ENCODE data around the gene BICD2.

Gene BICD2

GRCh38 chr9:92764988-92765936 is 629 bp upstream of the BICD2 start:
- Mint-ChIP-seq H3K36me3 (ENCODE audit: insufficient read depth) (peaks cover 20% of the 10 kb centered on the region), H3K4me1 (ENCODE audit: low read depth in 2 of 2) (peaks cover 42 to 47% of the 10 kb centered on the region in 2 donors), H3K27ac (peak overlapping the region; percentile 92 to 96), H3K9me3 (no peaks in the 10 kb centered on the region), H3K4me3 (peak overlapping the region; percentile 94), H3K27me3 (peaks cover 0 to 8% of the 10 kb centered on the region in 2 donors)
- ATAC-seq (replicated peaks), result peak; percentile 87
- DNase-seq, result peak; percentile 96 to 98 (median 97)

- peak in 1 of 3 experiments; percentile 16 for DNase-seq
- no peak for ATAC-seq (replicated peaks)
- peaks cover 53% of the 10 kb centered on the region in 2 donors for H3K4me1 Mint-ChIP-seq (ENCODE audit: low read depth in 2 of 2)
- H3K9me3 Mint-ChIP-seq, result no peaks in the 10 kb centered on the region
- peak overlapping the region; percentile 94 for H3K4me3 Mint-ChIP-seq
- peaks cover 20% of the 10 kb centered on the region for H3K36me3 Mint-ChIP-seq (ENCODE audit: insufficient read depth)
- peak overlapping the region; percentile 92 to 96 for H3K27ac Mint-ChIP-seq
- peaks cover 0 to 7% of the 10 kb centered on the region in 2 donors for H3K27me3 Mint-ChIP-seq
Measured at GRCh38 chr9:92763721-92764380, 782 bp downstream of the BICD2 start.

- Mint-ChIP-seq H3K9me3 (no peaks in the 10 kb centered on the region), H3K4me1 (ENCODE audit: low read depth in 2 of 2) (peaks cover 50 to 53% of the 10 kb centered on the region in 2 donors), H3K27ac (peak overlapping the region; percentile 92 to 95), H3K4me3 (peak overlapping the region; percentile 94), H3K36me3 (ENCODE audit: insufficient read depth) (peaks cover 20% of the 10 kb centered on the region), H3K27me3 (no peaks in the 10 kb centered on the region)
- ATAC-seq (replicated peaks) (no peak), DNase-seq (no peak)
Measured at GRCh38 chr9:92762781-92763708, 1.6 kb downstream of the BICD2 start.

DNA sequence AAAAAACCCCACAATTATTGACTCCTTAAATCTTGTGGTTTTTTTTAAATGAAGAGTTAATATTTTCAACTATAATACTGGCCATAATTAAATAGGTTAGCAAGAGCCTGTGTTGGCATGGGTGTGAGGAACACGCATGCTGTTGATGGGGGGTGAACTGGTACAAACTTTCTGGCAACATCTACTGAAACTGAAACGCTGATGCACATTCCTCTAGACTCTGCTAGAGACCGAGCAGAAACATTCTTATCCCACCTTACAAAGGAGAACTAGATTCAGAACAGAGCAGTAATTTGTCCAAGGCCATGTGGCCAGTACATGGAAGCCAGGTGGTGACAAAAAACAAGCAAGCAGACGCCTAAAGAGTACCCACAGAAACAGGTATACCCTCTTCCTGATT is 2.4 kb downstream of the BICD2 start:
- no peak for DNase-seq
- Mint-ChIP-seq H3K27ac (peak overlapping the region; percentile 92 to 95), H3K27me3 (no peaks in the 10 kb centered on the region), H3K4me1 (ENCODE audit: low read depth in 2 of 2) (peaks cover 50 to 53% of the 10 kb centered on the region in 2 donors), H3K9me3 (no peaks in the 10 kb centered on the region), H3K4me3 (peak overlapping the region; percentile 94), H3K36me3 (ENCODE audit: insufficient read depth) (peaks cover 20% of the 10 kb centered on the region)
- ATAC-seq (replicated peaks), result no peak

DNA sequence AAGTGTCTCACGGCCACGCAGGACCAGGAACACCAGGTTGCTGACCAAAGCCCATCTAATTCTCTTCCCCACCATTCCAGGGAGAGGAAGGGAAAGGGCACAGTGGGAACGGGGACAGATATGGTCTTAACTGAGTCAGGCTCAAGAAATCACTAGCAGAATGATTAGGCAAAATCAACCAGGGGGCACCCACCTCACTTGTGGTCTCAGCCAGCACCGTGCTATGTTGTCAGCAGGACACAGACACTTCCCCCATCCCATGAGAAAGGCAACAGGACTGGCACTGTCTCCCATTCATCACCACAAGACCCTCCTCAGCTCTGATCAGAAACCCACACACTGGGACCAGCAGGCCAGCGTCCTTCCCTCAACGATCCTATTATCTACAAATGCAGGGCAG is 2.9 kb downstream of the BICD2 start:
- Mint-ChIP-seq H3K4me3 (peak overlapping the region; percentile 94), H3K27me3 (no peaks in the 10 kb centered on the region), H3K27ac (peak overlapping the region; percentile 92 to 95), H3K9me3 (no peaks in the 10 kb centered on the region), H3K4me1 (ENCODE audit: low read depth in 2 of 2) (peaks cover 53 to 54% of the 10 kb centered on the region in 2 donors), H3K36me3 (ENCODE audit: insufficient read depth) (peaks cover 21% of the 10 kb centered on the region)
- no peak for DNase-seq
- no peak for ATAC-seq (replicated peaks)

DNA sequence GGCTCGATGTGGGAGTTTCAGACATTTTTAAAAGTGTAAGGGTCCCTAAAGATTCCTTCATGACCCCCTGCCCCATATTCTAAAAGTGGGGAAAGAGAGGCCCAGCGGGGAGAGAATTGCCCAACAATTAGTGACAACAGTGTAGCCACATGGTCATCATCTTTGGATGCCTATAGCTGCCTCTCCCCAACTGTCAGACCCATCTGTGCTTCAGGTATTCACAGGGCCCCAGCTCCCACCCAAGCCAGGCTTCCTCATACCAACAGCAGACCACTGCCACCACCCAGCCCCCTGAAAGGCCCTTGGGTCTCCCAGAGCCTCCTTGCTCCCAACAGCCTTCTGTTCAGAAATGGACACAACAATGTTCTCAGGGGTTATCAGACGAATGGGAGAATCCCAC is 4.1 kb downstream of the BICD2 start:
- ATAC-seq (replicated peaks), result no peak
- H3K36me3 Mint-ChIP-seq (ENCODE audit: insufficient read depth), result peaks cover 21% of the 10 kb centered on the region
- H3K27ac Mint-ChIP-seq, result peak overlapping the region in 1 of 2 donors; percentile 25
- H3K4me3 Mint-ChIP-seq, result no peak overlapping the region
- H3K27me3 Mint-ChIP-seq, result no peaks in the 10 kb centered on the region
- no peaks in the 10 kb centered on the region for H3K9me3 Mint-ChIP-seq
- no peak for DNase-seq
- peaks cover 49 to 50% of the 10 kb centered on the region in 2 donors for H3K4me1 Mint-ChIP-seq (ENCODE audit: low read depth in 2 of 2)

DNA sequence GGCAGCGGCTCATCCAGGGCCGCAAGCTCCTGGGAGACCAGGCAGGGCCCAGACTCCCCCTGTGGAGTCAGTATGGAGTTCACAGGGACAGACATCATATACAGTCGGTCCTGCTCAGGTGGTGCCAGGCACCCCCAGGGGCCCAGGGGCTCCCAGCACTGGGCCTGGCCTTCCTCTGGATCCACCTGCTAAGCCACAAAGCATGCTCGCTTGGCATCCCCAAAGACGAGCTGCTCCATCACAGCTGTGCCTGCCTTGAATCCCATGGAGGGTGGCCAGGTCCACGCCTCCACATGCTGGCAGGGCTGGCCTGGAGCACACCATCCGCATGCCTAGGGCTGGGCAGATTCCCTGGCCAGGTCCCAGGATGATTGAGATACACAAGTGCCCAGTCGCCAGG is 4.6 kb downstream of the BICD2 start:
- Mint-ChIP-seq H3K27ac (no peak overlapping the region), H3K4me3 (no peak overlapping the region), H3K27me3 (no peaks in the 10 kb centered on the region), H3K4me1 (ENCODE audit: low read depth in 2 of 2) (peaks cover 49 to 51% of the 10 kb centered on the region in 2 donors), H3K36me3 (ENCODE audit: insufficient read depth) (peaks cover 17% of the 10 kb centered on the region), H3K9me3 (no peaks in the 10 kb centered on the region)
- DNase-seq, result no peak
- ATAC-seq (replicated peaks), result no peak

GRCh38 chr9:92759446-92759845 is 5.2 kb downstream of the BICD2 start:
- peaks cover 49 to 54% of the 10 kb centered on the region in 2 donors for H3K4me1 Mint-ChIP-seq (ENCODE audit: low read depth in 2 of 2)

DNA sequence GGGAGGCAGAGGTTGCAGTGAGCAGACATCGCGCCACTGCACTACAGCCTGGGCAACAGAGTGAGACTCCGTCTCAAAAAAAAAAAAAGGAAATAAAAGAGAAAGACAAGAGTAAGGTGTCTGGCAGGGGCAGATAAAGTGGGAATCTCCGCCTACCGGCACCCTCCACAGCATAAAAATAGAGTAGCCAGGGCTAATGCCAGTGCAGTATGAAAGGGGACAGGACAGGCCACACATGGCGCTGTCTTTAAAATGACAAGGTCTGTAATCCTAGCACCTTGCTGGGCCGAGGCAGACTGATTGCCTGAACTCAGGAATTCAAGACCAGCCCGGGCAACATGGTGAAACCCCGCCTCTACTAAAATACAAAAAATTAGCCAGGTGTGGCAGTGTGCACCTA is 7.8 kb downstream of the BICD2 start:
- Mint-ChIP-seq H3K4me3 (peak overlapping the region in 1 of 2 donors; percentile 43), H3K9me3 (no peaks in the 10 kb centered on the region), H3K27me3 (no peaks in the 10 kb centered on the region), H3K4me1 (ENCODE audit: low read depth in 2 of 2) (peaks cover 42 to 44% of the 10 kb centered on the region in 2 donors), H3K36me3 (ENCODE audit: insufficient read depth) (peaks cover 3% of the 10 kb centered on the region), H3K27ac (no peak overlapping the region)
- DNase-seq, result no peak
- ATAC-seq (replicated peaks), result no peak

More at GRCh38 chr9:92759446-92759845, 5.2 kb downstream of the BICD2 start:
- Mint-ChIP-seq H3K9me3 (no peaks in the 10 kb centered on the region), H3K27me3 (no peaks in the 10 kb centered on the region), H3K36me3 (ENCODE audit: insufficient read depth) (peaks cover 12% of the 10 kb centered on the region), H3K27ac (peak overlapping the region in 1 of 2 donors; percentile 66), H3K4me3 (no peak overlapping the region)
- ATAC-seq (replicated peaks) (no peak), DNase-seq (no peak)

GRCh38 chr9:92754091-92754745 is 10.4 kb downstream of the BICD2 start:
- DNase-seq, result no peak
- Mint-ChIP-seq H3K27me3 (no peaks in the 10 kb centered on the region), H3K27ac (no peak overlapping the region), H3K9me3 (no peaks in the 10 kb centered on the region), H3K36me3 (ENCODE audit: insufficient read depth) (peaks cover 3% of the 10 kb centered on the region), H3K4me3 (no peak overlapping the region), H3K4me1 (ENCODE audit: low read depth in 2 of 2) (peaks cover 31 to 39% of the 10 kb centered on the region in 2 donors)
- no peak for ATAC-seq (replicated peaks)

DNA sequence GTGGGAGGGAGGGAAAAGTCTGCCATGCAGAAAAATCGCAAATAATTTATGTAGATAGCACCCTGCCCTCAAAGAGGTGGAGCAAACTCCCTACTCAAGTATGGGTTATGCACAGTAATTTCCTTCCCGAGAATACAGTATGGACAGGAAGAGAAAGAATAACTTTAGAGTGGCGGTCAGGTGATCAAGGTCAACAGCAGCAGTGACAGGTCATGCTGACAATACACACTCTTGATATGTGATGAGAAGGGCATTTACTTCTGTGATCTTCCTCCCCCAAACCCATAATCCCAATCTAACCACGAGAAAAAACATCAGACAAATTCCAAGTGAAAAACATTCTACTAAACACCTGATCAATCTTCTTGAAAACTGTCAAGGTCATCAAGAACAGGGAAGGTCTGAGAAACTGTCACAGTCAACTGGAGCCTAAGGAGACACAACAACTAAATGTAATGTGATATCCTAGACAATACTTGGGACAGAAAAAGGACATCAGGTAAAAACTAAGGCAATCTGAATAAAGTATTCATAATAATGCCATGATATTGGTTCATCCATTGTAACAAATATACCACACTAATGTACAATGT is 11.7 kb downstream of the BICD2 start:
- Mint-ChIP-seq H3K9me3 (no peaks in the 10 kb centered on the region), H3K4me1 (ENCODE audit: low read depth in 2 of 2) (peaks cover 38 to 42% of the 10 kb centered on the region in 2 donors), H3K27me3 (no peaks in the 10 kb centered on the region), H3K36me3 (ENCODE audit: insufficient read depth) (peaks cover 3% of the 10 kb centered on the region), H3K4me3 (no peak overlapping the region), H3K27ac (peak overlapping the region in 1 of 2 donors; percentile 84)
- ATAC-seq (replicated peaks) (no peak), DNase-seq (no peak)

GRCh38 chr9:92749934-92750315 is 14.7 kb downstream of the BICD2 start:
- Mint-ChIP-seq H3K27ac (peak overlapping the region in 1 of 2 donors; percentile 22), H3K27me3 (no peaks in the 10 kb centered on the region), H3K4me3 (no peak overlapping the region), H3K4me1 (ENCODE audit: low read depth in 2 of 2) (peaks cover 44 to 61% of the 10 kb centered on the region in 2 donors), H3K36me3 (ENCODE audit: insufficient read depth) (peaks cover 1% of the 10 kb centered on the region), H3K9me3 (no peaks in the 10 kb centered on the region)
- DNase-seq (no peak), ATAC-seq (replicated peaks) (no peak)
